Fibroblast of skin of back (primary cell): Measurements from ENCODE around the gene C1QTNF1.

Source experiments
- DNase-seq: peaks from one replicate; pipeline ENCODE4 v3.0.0-alpha.2; 2013

Gene C1QTNF1

GRCh38 chr17:78993241-78993956, 30.6 kb upstream of the C1QTNF1 start:
- DNase-seq: peak; percentile 45

GRCh38 chr17:78993981-78994671, 29.8 kb upstream of the C1QTNF1 start:
- DNase-seq: no peak

GRCh38 chr17:78995022-78995760, 28.8 kb upstream of the C1QTNF1 start:
- no peak for DNase-seq

- no peak for DNase-seq
These were observed 28.1 kb upstream of the C1QTNF1 start for GRCh38 chr17:78995761-78996451.

GRCh38 chr17:78996781-78997201, 27.2 kb upstream of the C1QTNF1 start:
- no peak for DNase-seq

GRCh38 chr17:78997231-78997741, 26.7 kb upstream of the C1QTNF1 start:
- no peak for DNase-seq

GRCh38 chr17:78997881-78998280, 26.1 kb upstream of the C1QTNF1 start:
- no peak for DNase-seq

- no peak for DNase-seq
These were observed 25.5 kb upstream of the C1QTNF1 start for GRCh38 chr17:78998311-78999055.

GRCh38 chr17:78999056-78999768, 24.8 kb upstream of the C1QTNF1 start:
- DNase-seq: no peak

GRCh38 chr17:78999947-79000395, 24.0 kb upstream of the C1QTNF1 start:
- no peak for DNase-seq

- DNase-seq: no peak
These were observed 23.4 kb upstream of the C1QTNF1 start for GRCh38 chr17:79000396-79001189.

- no peak for DNase-seq
These were observed 22.6 kb upstream of the C1QTNF1 start for GRCh38 chr17:79001190-79002020.

- DNase-seq: no peak
These were observed 21.7 kb upstream of the C1QTNF1 start for GRCh38 chr17:79002291-79002690.

- DNase-seq: no peak
These were observed 21.0 kb upstream of the C1QTNF1 start for GRCh38 chr17:79002796-79003593.

- DNase-seq: no peak
These were observed 20.1 kb upstream of the C1QTNF1 start for GRCh38 chr17:79003661-79004411.

GRCh38 chr17:79005063-79005861, 18.7 kb upstream of the C1QTNF1 start:
- DNase-seq: no peak

GRCh38 chr17:79006046-79006445, 17.9 kb upstream of the C1QTNF1 start:
- no peak for DNase-seq
